DMS79 treated with DMSO at 0.1 percent for 48 hours (cell line): ENCODE measurements around the gene VPS29.
A peak's percentile ranks its signal among the peaks of the same experiment; 100 is the strongest.
"Not testable (repeated sequence)": the region's sequence is repeated elsewhere in the genome, so short reads cannot be mapped to it uniquely, and the experiment has no call there.

ENCODE experiments used
- DNase-seq: peaks from one replicate; lab custom pipeline; 2025; lab: John Stamatoyannopoulos, UW

The VPS29 gene

GRCh38 chr12:110520876-110521712 lies 19.2 kb upstream of the VPS29 start:
- not testable (repeated sequence) for DNase-seq

- DNase-seq = not testable (repeated sequence)
Observed at GRCh38 chr12:110518014-110518413, 16.1 kb upstream of the VPS29 start.

- no peak for DNase-seq
Observed at GRCh38 chr12:110516995-110517394, 15.1 kb upstream of the VPS29 start.

- DNase-seq = no peak
Observed at GRCh38 chr12:110514363-110514762, 12.5 kb upstream of the VPS29 start.

GRCh38 chr12:110513842-110514241 lies 11.9 kb upstream of the VPS29 start:
- DNase-seq = no peak

- no peak for DNase-seq
Observed at GRCh38 chr12:110508071-110508586, 6.2 kb upstream of the VPS29 start.

GRCh38 chr12:110505332-110505731 lies 3.4 kb upstream of the VPS29 start:
- no peak for DNase-seq

GRCh38 chr12:110503432-110503831 lies 1.5 kb upstream of the VPS29 start:
- DNase-seq = no peak

GRCh38 chr12:110501399-110501751 lies 536 bp downstream of the VPS29 start:
- DNase-seq = peak; percentile 48

- DNase-seq = no peak
Observed at GRCh38 chr12:110498984-110499706, 2.8 kb downstream of the VPS29 start.

GRCh38 chr12:110475426-110475825 lies 26.5 kb downstream of the VPS29 start:
- no peak for DNase-seq

- DNase-seq = peak; percentile 98
Observed at GRCh38 chr12:110468214-110469048, 33.5 kb downstream of the VPS29 start, which contains the start of the genes FAM216A and GPN3. TSS of gene FAM216A (plus strand) at chr12:110468845. CDS start at chr12:110468876, 31 bp downstream. TSS of gene GPN3 (minus strand) at chr12:110468257. CDS start at chr12:110468203, 54 bp downstream.

- no peak for DNase-seq
Observed at GRCh38 chr12:110467847-110468213, 34.1 kb downstream of the VPS29 start.

GRCh38 chr12:110466791-110467190 lies 35.1 kb downstream of the VPS29 start:
- DNase-seq = no peak

- not testable (repeated sequence) for DNase-seq
Observed at GRCh38 chr12:110465765-110466164, 36.1 kb downstream of the VPS29 start.

- DNase-seq = no peak
Observed at GRCh38 chr12:110465024-110465423, 36.9 kb downstream of the VPS29 start.

GRCh38 chr12:110461189-110461588 lies 40.7 kb downstream of the VPS29 start:
- not testable (repeated sequence) for DNase-seq

- DNase-seq = no peak
Observed at GRCh38 chr12:110458756-110459155, 43.2 kb downstream of the VPS29 start.

GRCh38 chr12:110453569-110454296 lies 48.2 kb downstream of the VPS29 start:
- DNase-seq = no peak

- DNase-seq = no peak
Observed at GRCh38 chr12:110451263-110451662, 50.6 kb downstream of the VPS29 start.

GRCh38 chr12:110449799-110450497 lies 52.0 kb downstream of the VPS29 start, which contains the start of gene ARPC3:
TSS of gene ARPC3 (minus strand) at chr12:110450337. CDS start at chr12:110450260, 77 bp downstream.
- DNase-seq = peak; percentile 93
